Lower lobe of right lung (tissue), 2 donors: ENCODE data around the gene TTR. TPM values are rescaled to one million over a fixed set of nuclear protein-coding genes. Genes with fewer than 3 reads are reported as not detected.

Source experiments
- ATAC-seq, 2 donors: fragments of 200-7000 bp; cut with Tn5 transposase; one replicate each; pipeline ENCODE4 v1.9.1; 2020 to 2022; ENCODE audit warnings: mild to moderate bottlenecking in 2 of 2, moderate library complexity in 2 of 2
- DNase-seq: peaks from one replicate; pipeline ENCODE4 v3.0.0-alpha.2; 2020
- H3K27ac ChIP-seq: fragments of 200-600 bp; one replicate; pipeline ENCODE4 v1.8.0; 2022
- H3K27me3 ChIP-seq: fragments of 200-600 bp; one replicate; pipeline ENCODE4 v1.8.0; 2022; ENCODE audit warnings: low read depth
- H3K36me3 ChIP-seq: fragments of 200-600 bp; one replicate; pipeline ENCODE4 v1.8.0; 2022; ENCODE audit warnings: mild to moderate bottlenecking
- H3K4me1 ChIP-seq: fragments of 200-600 bp; one replicate; pipeline ENCODE4 v1.8.0; 2022
- H3K4me3 ChIP-seq: fragments of 200-600 bp; one replicate; pipeline ENCODE4 v1.8.0; 2022; ENCODE audit warnings: mild to moderate bottlenecking
- H3K9me3 ChIP-seq: fragments of 200-600 bp; one replicate; pipeline ENCODE4 v1.8.0; 2022
- intact Hi-C: fragments of 100-400 bp; cut with DNase I; formaldehyde crosslinking; loops from one replicate; pipeline ENCODE4 v1.11.0; 2022
- total RNA-seq: library from RNA; stranded (reverse); fragmentation: NEBNext Ultra II Directional; extraction: Animal tissue kit (Norgen Biotek cat#: 25700); gene quantifications from one replicate; pipeline ENCODE4 v1.2.1, GENCODE V29; 2021
- TF ChIP-seq, protein P1 (sequence below): fragments of 200-600 bp; IDR thresholded peaks from one replicate; pipeline ENCODE4 v1.8.0; 2022; ENCODE audit warnings: antibody characterized with exemption, mild to moderate bottlenecking
- donor health status: DM: no; HTN: yes; CAD: no; lungs with severe emphysema.

The TTR gene
- total RNA-seq, 1 donor from 2014 or later, result not detected

DNA sequence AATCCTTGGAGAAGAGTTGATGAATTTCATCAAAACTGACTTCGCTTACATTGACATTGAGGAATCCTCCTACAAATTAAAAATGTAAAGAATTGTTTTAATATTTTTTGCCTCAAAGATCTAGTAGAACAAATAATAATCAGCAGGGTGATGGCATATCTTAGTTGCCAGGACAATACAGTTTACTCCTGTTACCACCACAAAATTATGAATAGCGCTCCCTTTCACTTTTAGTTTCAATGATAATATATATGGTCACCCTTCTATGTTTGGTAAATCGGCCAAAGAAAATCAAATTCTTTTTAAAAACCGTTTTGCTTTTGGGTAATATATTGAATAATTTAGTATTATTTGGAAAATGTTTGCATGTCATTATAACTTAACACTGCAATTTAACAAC, 53.7 kb downstream of the TTR start:
- DNase-seq, result no peak
- Histone ChIP-seq H3K27ac (no peak overlapping the region), H3K9me3 (no peaks in the 10 kb centered on the region), H3K27me3 (no peaks in the 10 kb centered on the region), H3K4me3 (no peak overlapping the region), H3K4me1 (no peaks in the 10 kb centered on the region), H3K36me3 (no peaks in the 10 kb centered on the region)
- ATAC-seq, result no peak
- TF ChIP-seq, protein P1, sequence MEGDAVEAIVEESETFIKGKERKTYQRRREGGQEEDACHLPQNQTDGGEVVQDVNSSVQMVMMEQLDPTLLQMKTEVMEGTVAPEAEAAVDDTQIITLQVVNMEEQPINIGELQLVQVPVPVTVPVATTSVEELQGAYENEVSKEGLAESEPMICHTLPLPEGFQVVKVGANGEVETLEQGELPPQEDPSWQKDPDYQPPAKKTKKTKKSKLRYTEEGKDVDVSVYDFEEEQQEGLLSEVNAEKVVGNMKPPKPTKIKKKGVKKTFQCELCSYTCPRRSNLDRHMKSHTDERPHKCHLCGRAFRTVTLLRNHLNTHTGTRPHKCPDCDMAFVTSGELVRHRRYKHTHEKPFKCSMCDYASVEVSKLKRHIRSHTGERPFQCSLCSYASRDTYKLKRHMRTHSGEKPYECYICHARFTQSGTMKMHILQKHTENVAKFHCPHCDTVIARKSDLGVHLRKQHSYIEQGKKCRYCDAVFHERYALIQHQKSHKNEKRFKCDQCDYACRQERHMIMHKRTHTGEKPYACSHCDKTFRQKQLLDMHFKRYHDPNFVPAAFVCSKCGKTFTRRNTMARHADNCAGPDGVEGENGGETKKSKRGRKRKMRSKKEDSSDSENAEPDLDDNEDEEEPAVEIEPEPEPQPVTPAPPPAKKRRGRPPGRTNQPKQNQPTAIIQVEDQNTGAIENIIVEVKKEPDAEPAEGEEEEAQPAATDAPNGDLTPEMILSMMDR, result no peak
- intact Hi-C loops, result no loop called here

DNA sequence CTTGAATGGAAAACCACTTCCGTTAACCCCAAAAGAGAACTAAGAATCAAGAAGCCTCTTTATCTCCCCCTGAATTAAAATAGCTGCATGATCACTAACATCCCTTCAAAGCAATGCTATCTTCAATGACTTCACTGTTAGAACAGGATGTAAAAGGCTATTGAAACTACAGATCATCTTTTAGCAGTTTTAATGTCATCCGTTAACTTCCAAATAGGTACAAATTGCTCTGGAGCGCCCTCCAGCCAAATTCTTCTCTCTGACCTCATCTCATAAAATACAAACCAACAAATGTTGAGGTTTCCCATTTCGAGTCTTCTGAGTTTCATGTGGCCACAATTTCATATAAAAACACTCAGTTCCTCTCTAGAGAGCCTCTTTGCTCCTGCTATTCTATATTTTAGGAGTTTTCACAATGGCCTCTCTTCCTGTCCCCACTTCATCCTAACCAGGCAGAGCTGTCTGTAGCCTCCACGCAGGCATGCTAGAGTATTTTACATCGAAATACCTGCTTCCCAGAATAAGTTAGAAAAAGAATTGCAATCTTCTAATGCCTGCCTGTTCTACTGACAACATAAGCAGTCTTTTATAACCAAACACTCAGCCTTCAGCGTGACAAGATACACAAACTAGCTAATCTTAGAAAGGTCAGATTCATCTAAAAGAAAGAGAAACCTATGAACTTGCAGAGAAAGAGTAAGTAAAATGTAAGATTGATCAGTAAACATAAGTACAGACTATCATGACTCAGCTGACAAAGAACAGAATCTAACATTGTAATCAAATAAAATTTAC, 54.9 kb downstream of the TTR start:
- Histone ChIP-seq H3K4me1 (no peaks in the 10 kb centered on the region), H3K27me3 (no peaks in the 10 kb centered on the region), H3K4me3 (no peak overlapping the region), H3K9me3 (no peaks in the 10 kb centered on the region), H3K36me3 (no peaks in the 10 kb centered on the region), H3K27ac (no peak overlapping the region)
- DNase-seq (no peak), ATAC-seq (no peak)
- intact Hi-C loops, result no loop called here
- TF ChIP-seq, protein P1, result no peak

DNA sequence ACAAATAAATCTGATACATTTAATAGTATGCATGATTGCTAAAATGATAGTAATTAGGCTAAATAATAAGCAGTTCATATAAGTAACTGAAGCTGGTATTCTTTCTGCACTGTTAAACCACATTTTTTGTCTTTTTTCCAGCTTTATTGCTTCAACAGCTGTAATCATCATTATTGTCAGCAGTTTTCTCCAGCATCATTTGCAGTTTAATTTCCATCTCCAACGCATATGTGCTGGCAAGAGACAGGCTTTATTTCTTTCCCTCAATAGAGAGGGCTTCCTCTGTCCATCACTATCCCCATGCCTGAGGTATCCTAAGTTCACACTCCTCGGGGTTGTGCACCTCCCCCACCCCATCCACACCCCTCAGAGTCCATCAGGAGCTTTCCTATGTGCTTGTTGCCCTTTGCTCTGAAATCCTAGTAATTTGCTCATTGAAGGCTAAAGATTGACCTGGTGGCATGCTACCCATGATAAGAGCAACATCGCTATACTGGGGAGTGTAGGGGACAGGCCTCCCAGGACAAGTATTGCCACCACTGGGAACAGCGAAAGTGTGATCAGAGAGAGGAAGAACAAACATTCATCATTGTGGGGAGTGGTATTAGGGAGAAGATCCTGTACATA, 55.6 kb downstream of the TTR start:
- H3K9me3 ChIP-seq, result no peaks in the 10 kb centered on the region
- TF ChIP-seq, protein P1, result no peak
- no peaks in the 10 kb centered on the region for H3K27me3 ChIP-seq
- H3K36me3 ChIP-seq, result no peaks in the 10 kb centered on the region
- no peak overlapping the region for H3K27ac ChIP-seq
- no peak for DNase-seq
- intact Hi-C loops, result no loop called here
- ATAC-seq, result no peak
- H3K4me3 ChIP-seq, result no peak overlapping the region
- H3K4me1 ChIP-seq, result no peaks in the 10 kb centered on the region

Other genes starting within 250 kb of the TTR start
- not detected for gene DSG4, start 215.1 kb upstream of the TTR start, total RNA-seq
- not detected for gene DSG3, start 144.1 kb upstream of the TTR start, total RNA-seq
- gene DSG2, start 93.7 kb upstream of the TTR start, total RNA-seq, result 27.6 TPM
- 4.6 TPM for gene B4GALT6, start 92.7 kb downstream of the TTR start, total RNA-seq
- gene SLC25A52, start 169.0 kb downstream of the TTR start, total RNA-seq, result not detected